Pancreas (tissue), 10 donors: Measurements from ENCODE around the gene ZNF443. TPM values are rescaled to one million over a fixed set of nuclear protein-coding genes. Genes with fewer than 3 reads are reported as not detected.
"Not testable (repeated sequence)": the region's sequence is repeated elsewhere in the genome, so short reads cannot be mapped to it uniquely, and the experiment has no call there.

Experiments used
- ATAC-seq, 4 donors: fragments of 200-7000 bp; cut with Tn5 transposase; one replicate each; pipeline versions ENCODE4 v1.8.0 to v1.9.1; 2020; ENCODE audit warnings: mild to moderate bottlenecking in 4 of 4, moderate library complexity in 4 of 4
- DNase-seq, 6 donors: peaks; one replicate each; pipeline ENCODE4 v3.0.0-alpha.2; 2020
- FAIRE-seq: peaks from 2 replicates; lab custom pipeline; 2012; peaks lifted over from hg19 to GRCh38; lab: Jason Lieb, UNC
- H3K27ac ChIP-seq, 4 donors: fragments of 200-600 bp; sonication (generic); 1 replicate in 3 of 4; 2 replicates in 1 of 4; pipeline versions ENCODE4 v1.5.0 to v1.8.0; 2020
- H3K27me3 ChIP-seq, 4 donors: fragments of 200-600 bp; one replicate each; pipeline ENCODE4 v1.8.0; 2021
- H3K36me3 ChIP-seq, 3 donors: fragments of 200-600 bp; sonication (generic) in 1 of 3; one replicate each; pipeline versions ENCODE4 v1.5.0 to v1.8.0; 2020 to 2021
- H3K4me1 ChIP-seq, 3 donors: fragments of 200-600 bp; one replicate each; pipeline ENCODE4 v1.8.0; 2021
- H3K4me3 ChIP-seq, 4 donors: fragments of 200-600 bp; sonication (generic) in 2 of 4; one replicate each; pipeline versions ENCODE4 v1.5.0 to v1.8.0; 2020 to 2021
- H3K9me3 ChIP-seq, 4 donors: fragments of 200-600 bp; one replicate each; pipeline ENCODE4 v1.8.0; 2021
- WGBS, 2 donors: extraction: QIAGEN DNeasy Blood & Tissue Kit; methylation state at CpG; one replicate each; pipeline ENCODE4 v1.1.7; 2013; 5-methylcytosine and 5-hydroxymethylcytosine counted together
- intact Hi-C, 3 donors: fragments of 100-400 bp; cut with DNase I; formaldehyde crosslinking; loops; one replicate each; pipeline versions ENCODE4 v1.11.1 to v1.14.2; 2022
- polyA plus RNA-seq, 2 donors: library from polyadenylated mRNA; stranded (reverse); fragments of 200-250 nt; gene quantifications; one replicate each; pipeline ENCODE4 v1.2.3, GENCODE V29; 2013
- total RNA-seq, 6 donors: library from RNA; stranded (reverse); fragmentation: NEBNext Ultra II Directional in 4 of 6; extraction: Animal tissue kit (Norgen Biotek cat#: 25700) in 4 of 6; gene quantifications; one replicate each; pipeline versions ENCODE4 v1.2.1 to v1.2.4, GENCODE V29; 2021 to 2023
- TF ChIP-seq, protein P1 (sequence below), 4 donors: fragments of 200-600 bp; sonication (generic) in 3 of 4; IDR thresholded peaks; one replicate each; pipeline versions ENCODE4 v1.5.0 to v1.8.0; 2021; ENCODE audit warnings: antibody characterized with exemption in 4 of 4
- donor health status: healthy with polysubstance abuse.
- donor health status: DM: no; HTN: no; CAD: no; lungs with moderate emphysema.
- donor health status: DM: no; HTN: no; CAD: no.
- donor health status: control.
- donor health status: control.
- donor health status: Bipolar disorder and iron deficiency.
- donor health status: DM: yes; HTN: yes; CAD: no.
- donor health status: DM: no; HTN: no; CAD: no.
- donor health status: DM: no; HTN: no; CAD: no.
- donor health status: DM: yes; HTN: yes; CAD: no.

Gene ZNF443
- total and polyA plus RNA-seq, 8 donors = 1.2 to 3.8 (median 2.3) TPM

DNA sequence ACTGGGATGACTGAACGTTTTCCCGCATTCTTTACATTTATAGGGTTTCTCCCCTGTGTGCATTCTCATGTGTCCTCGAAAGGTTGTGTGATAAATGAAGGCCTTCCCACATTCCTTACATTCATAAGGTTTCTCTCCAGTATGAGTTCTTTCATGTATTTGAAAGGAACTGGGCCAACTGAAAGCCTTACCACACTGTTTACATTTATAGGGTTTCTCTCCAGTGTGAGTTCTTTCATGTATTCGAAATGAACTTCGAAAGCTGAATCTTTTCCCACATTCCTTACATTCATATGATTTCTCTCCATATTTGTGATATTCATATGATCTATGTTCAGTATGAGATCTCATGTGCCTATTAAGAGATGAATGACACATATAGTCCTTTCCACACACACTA, 24.4 kb upstream of the ZNF443 start:
- intact Hi-C loops = no loop called here
- WGBS, 2 donors = 72 to 76% methylated on average over 5 of the region's 5 CpGs

DNA sequence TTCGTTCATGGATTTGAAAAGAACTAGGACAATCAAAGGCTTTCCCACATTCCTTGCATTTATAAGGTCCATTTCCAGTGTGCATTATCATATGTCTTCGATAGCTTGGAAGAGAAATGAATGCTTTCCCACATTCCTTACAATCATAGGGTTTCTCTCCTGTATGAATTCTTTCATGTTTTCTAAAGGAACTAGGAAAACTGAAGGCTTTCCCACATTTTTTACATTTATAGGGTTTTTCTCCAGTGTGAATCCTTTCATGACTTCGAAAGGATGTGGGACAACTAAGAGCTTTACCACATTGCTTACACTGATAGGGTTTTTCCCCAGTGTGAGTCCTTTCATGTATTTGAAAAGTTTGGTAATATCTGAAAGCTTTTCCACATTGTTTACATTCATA, 23.9 kb upstream of the ZNF443 start:
- peaks cover 0 to 12% (median 5%) of the 10 kb centered on the region in 4 donors for H3K9me3 ChIP-seq
- no peak overlapping the region for H3K27ac ChIP-seq
- TF ChIP-seq, protein P1, sequence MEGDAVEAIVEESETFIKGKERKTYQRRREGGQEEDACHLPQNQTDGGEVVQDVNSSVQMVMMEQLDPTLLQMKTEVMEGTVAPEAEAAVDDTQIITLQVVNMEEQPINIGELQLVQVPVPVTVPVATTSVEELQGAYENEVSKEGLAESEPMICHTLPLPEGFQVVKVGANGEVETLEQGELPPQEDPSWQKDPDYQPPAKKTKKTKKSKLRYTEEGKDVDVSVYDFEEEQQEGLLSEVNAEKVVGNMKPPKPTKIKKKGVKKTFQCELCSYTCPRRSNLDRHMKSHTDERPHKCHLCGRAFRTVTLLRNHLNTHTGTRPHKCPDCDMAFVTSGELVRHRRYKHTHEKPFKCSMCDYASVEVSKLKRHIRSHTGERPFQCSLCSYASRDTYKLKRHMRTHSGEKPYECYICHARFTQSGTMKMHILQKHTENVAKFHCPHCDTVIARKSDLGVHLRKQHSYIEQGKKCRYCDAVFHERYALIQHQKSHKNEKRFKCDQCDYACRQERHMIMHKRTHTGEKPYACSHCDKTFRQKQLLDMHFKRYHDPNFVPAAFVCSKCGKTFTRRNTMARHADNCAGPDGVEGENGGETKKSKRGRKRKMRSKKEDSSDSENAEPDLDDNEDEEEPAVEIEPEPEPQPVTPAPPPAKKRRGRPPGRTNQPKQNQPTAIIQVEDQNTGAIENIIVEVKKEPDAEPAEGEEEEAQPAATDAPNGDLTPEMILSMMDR (IDR thresholded peaks at IDR 0.05) = no peak
- 98 to 99% methylated on average over 3 of the region's 3 CpGs for WGBS, 2 donors
- DNase-seq (no peak), ATAC-seq (no peak), FAIRE-seq (no peak)
- intact Hi-C loops = no loop called here
- H3K27me3 ChIP-seq = no peaks in the 10 kb centered on the region
- peaks cover 0 to 16% (median 10%) of the 10 kb centered on the region in 3 donors for H3K36me3 ChIP-seq
- no peak overlapping the region for H3K4me3 ChIP-seq
- H3K4me1 ChIP-seq = no peaks in the 10 kb centered on the region

More for the DNA sequence above, 24.4 kb upstream of the ZNF443 start:
- Histone ChIP-seq H3K4me3 (no peak overlapping the region), H3K27ac (no peak overlapping the region), H3K27me3 (no peaks in the 10 kb centered on the region), H3K36me3 (peaks cover 0 to 16% (median 10%) of the 10 kb centered on the region in 3 donors), H3K9me3 (peaks cover 0 to 12% (median 5%) of the 10 kb centered on the region in 4 donors), H3K4me1 (no peaks in the 10 kb centered on the region)
- ATAC-seq (no peak), FAIRE-seq (no peak), DNase-seq (no peak)
- TF ChIP-seq, protein P1 (IDR thresholded peaks at IDR 0.05) = no peak

DNA sequence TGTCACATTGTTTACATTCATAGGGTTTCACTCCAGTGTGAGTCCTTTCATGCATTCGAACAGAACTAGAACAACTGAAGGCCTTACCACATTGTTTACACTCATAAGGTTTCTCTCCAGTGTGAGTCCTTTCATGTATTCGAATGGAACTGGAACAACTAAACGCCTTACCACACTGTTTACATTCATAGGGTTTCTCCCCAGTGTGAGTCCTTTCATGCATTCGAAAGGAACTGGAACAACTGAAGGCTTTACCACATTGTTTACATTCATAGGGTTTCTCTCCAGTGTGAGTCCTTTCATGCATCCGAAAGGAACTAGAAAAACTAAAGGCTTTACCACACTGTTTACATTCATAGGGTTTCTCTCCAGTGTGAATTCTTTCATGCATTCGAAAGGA, 23.3 kb upstream of the ZNF443 start:
- H3K4me3 ChIP-seq, ATAC-seq, H3K4me1 ChIP-seq, FAIRE-seq, H3K27ac ChIP-seq, H3K27me3 ChIP-seq, intact Hi-C loops, DNase-seq: not testable (repeated sequence)
- WGBS, 2 donors = 95 to 96% methylated on average over 6 of the region's 6 CpGs
- H3K36me3 ChIP-seq = peaks cover 0 to 16% (median 10%) of the 10 kb centered on the region in 3 donors
- peaks cover 0 to 12% (median 5%) of the 10 kb centered on the region in 4 donors for H3K9me3 ChIP-seq

DNA sequence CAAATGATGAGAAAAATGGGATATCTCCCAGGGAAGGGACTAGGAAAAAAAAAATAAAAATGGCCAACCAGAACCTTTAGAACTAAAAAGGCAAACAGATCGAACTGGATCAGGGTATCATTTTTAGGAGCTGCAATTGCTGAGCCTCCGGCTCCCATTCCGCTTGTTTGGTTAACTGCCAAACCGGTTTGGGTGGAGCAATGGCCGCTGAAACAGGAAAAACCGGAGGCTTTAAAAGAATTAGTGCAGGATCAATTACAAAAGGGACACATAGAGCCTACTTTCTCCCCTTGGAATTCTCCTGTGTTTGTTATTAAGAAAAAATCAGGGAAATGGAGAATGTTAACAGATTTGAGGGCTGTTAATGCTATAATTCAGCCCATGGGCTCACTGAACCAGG, 12.7 kb upstream of the ZNF443 start:
- peak in 1 of 6 donors; percentile 18 for DNase-seq
- FAIRE-seq = no peak
- intact Hi-C loops = no loop called here
- Histone ChIP-seq H3K4me1 (no peaks in the 10 kb centered on the region), H3K36me3 (no peaks in the 10 kb centered on the region), H3K27ac (no peak overlapping the region), H3K27me3 (no peaks in the 10 kb centered on the region), H3K4me3 (no peak overlapping the region), H3K9me3 (no peaks in the 10 kb centered on the region)
- TF ChIP-seq, protein P1 (IDR thresholded peaks at IDR 0.05) = no peak
- ATAC-seq = no peak
- 38 to 45% methylated on average over 6 of the region's 6 CpGs for WGBS, 2 donors

DNA sequence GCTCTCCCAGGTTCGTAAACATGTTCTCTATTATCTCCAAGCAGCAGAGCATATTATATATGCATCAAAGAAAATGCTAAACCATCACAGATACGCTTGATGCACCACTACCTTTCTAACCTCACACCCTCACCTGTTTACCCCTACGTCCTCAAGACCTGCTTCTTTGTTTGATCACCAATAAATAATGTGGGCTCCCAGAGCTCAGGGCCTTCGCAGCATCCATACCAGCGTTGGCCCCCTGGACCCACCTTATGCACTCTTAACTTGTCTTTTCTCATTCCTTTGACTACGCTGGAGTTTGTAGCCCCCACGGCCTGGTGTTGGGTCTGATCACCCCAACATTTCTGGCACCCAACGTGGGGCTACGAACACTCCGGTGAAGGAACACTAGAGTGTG, 10.0 kb upstream of the ZNF443 start:
- H3K36me3 ChIP-seq = no peaks in the 10 kb centered on the region
- H3K27ac ChIP-seq = no peak overlapping the region
- TF ChIP-seq, protein P1 (IDR thresholded peaks at IDR 0.05) = no peak
- H3K9me3 ChIP-seq = no peaks in the 10 kb centered on the region
- intact Hi-C loops = no loop called here
- no peak for ATAC-seq
- H3K4me1 ChIP-seq = no peaks in the 10 kb centered on the region
- DNase-seq = no peak
- H3K27me3 ChIP-seq = no peaks in the 10 kb centered on the region
- 73 to 75% methylated on average over 10 of the region's 10 CpGs for WGBS, 2 donors
- FAIRE-seq = no peak
- no peak overlapping the region for H3K4me3 ChIP-seq
